Left cardiac atrium (tissue), 4 donors: ENCODE measurements around the gene PLA2G3. TPM values are rescaled to one million over a fixed set of nuclear protein-coding genes. Genes with fewer than 3 reads are reported as not detected.
"Not testable (repeated sequence)": the region's sequence is repeated elsewhere in the genome, so short reads cannot be mapped to it uniquely, and the experiment has no call there.

Source experiments
- ATAC-seq, 2 donors: fragments of 200-7000 bp; cut with Tn5 transposase; one replicate each; pipeline ENCODE4 v1.9.1; 2020; ENCODE audit warnings: mild to moderate bottlenecking in 2 of 2, moderate library complexity in 2 of 2
- DNase-seq: peaks from one replicate; pipeline ENCODE4 v3.0.0-alpha.2; 2020
- intact Hi-C, 2 donors: fragments of 100-400 bp; cut with DNase I; formaldehyde crosslinking; loops; one replicate each; pipeline versions ENCODE4 v1.14.1 to v1.15.1; 2022 to 2023
- total RNA-seq, 2 donors: library from RNA; stranded (reverse); fragmentation: NEBNext Ultra II Directional; extraction: Animal tissue kit (Norgen Biotek cat#: 25700); gene quantifications; one replicate each; pipeline ENCODE4 v1.2.1, GENCODE V29; 2021
- donor health status: DM: no; HTN: yes; CAD: no.
- donor health status: DM: no; HTN: yes; CAD: no; lungs with severe emphysema.
- donor health status: DM: yes; HTN: yes; CAD: no.
- donor health status: Dilated cardiomyopathy.

The PLA2G3 gene
- total RNA-seq, 2 donors from 2014 or later = not detected

GRCh38 chr22:31105282-31105929 is 34.9 kb downstream of the PLA2G3 start:
- ATAC-seq (no peak), DNase-seq (no peak)
- intact Hi-C loops = loop anchor here in 1 of 2 donors (5.0 kb wide), 1 partner anchor 42 kb away; no protein-coding TSS in a partner anchor

GRCh38 chr22:31104869-31105268 is 35.4 kb downstream of the PLA2G3 start:
- DNase-seq (no peak), ATAC-seq (no peak)
- intact Hi-C loops = loop anchor here in 1 of 2 donors (5.0 kb wide), 1 partner anchor 42 kb away; no protein-coding TSS in a partner anchor

- DNase-seq (no peak), ATAC-seq (no peak)
- intact Hi-C loops = no loop called here
Observed at GRCh38 chr22:31103899-31104694, 36.2 kb downstream of the PLA2G3 start.

- ATAC-seq = no peak
- DNase-seq = no peak
- intact Hi-C loops = no loop called here
Observed at GRCh38 chr22:31103111-31103510, 37.2 kb downstream of the PLA2G3 start.

GRCh38 chr22:31102441-31103081 is 37.7 kb downstream of the PLA2G3 start:
- DNase-seq = peak; percentile 79
- ATAC-seq = peak; percentile 29 to 48
- intact Hi-C loops = no loop called here

GRCh38 chr22:31100762-31101525 is 39.4 kb downstream of the PLA2G3 start:
- DNase-seq (no peak), ATAC-seq (no peak)
- intact Hi-C loops = no loop called here

GRCh38 chr22:31099841-31100761 is 40.2 kb downstream of the PLA2G3 start:
- ATAC-seq = no peak
- intact Hi-C loops = no loop called here
- DNase-seq = no peak

GRCh38 chr22:31099386-31099785 is 40.9 kb downstream of the PLA2G3 start:
- DNase-seq (no peak), ATAC-seq (no peak)
- intact Hi-C loops = no loop called here

GRCh38 chr22:31098632-31099110 is 41.6 kb downstream of the PLA2G3 start:
- peak; percentile 68 for DNase-seq
- ATAC-seq = peak in 1 of 2 donors; percentile 10
- intact Hi-C loops = no loop called here

- ATAC-seq (no peak), DNase-seq (no peak)
- intact Hi-C loops = no loop called here
Observed at GRCh38 chr22:31097941-31098631, 42.2 kb downstream of the PLA2G3 start.

- intact Hi-C loops, ATAC-seq, DNase-seq: not testable (repeated sequence)
Observed at GRCh38 chr22:31097539-31097938, 42.8 kb downstream of the PLA2G3 start.

- no peak for DNase-seq
- intact Hi-C loops = no loop called here
- no peak for ATAC-seq
Observed at GRCh38 chr22:31096657-31097279, 43.5 kb downstream of the PLA2G3 start.

GRCh38 chr22:31095637-31096249 is 44.6 kb downstream of the PLA2G3 start:
- intact Hi-C loops = no loop called here
- ATAC-seq = no peak
- DNase-seq = no peak

- DNase-seq (no peak), ATAC-seq (no peak)
- intact Hi-C loops = loop anchor here in 1 of 2 donors (5.0 kb wide), 1 partner anchor 53 kb away; no protein-coding TSS in a partner anchor
Observed at GRCh38 chr22:31094741-31095140, 45.6 kb downstream of the PLA2G3 start.

GRCh38 chr22:31094021-31094551 is 46.2 kb downstream of the PLA2G3 start:
- DNase-seq (no peak), ATAC-seq (peak; percentile 16 to 17)
- intact Hi-C loops = loop anchor here in 1 of 2 donors (5.0 kb wide), 1 partner anchor 53 kb away; no protein-coding TSS in a partner anchor
